Neural cell (in vitro differentiated cells): ENCODE measurements around the gene ADAMTS2. TPM values are rescaled to one million over a fixed set of nuclear protein-coding genes. Genes with fewer than 3 reads are reported as not detected.

Experiments
- H2AFZ ChIP-seq: fragments of 200-600, 300-800 bp; sonication (generic), shearing (Covaris generic); 2 replicates; pipeline ENCODE4 v1.6.0; 2014; ENCODE audit warnings: low read depth, mild to moderate bottlenecking, antibody characterized with exemption, low read length, moderate library complexity
- H3F3A ChIP-seq: fragments of 200-600 bp; shearing (Covaris generic); 2 replicates; pipeline ENCODE4 v1.6.1; 2016; ENCODE audit warnings: mild to moderate bottlenecking, moderate library complexity, mixed read lengths, antibody characterized with exemption, low read length; ENCODE audit not compliant: insufficient read depth, poor library complexity, severe bottlenecking
- H3K27ac ChIP-seq: fragments of 200-600, 300-800 bp; sonication (generic), shearing (Covaris generic); 2 replicates; pipeline ENCODE4 v1.5.1; 2014; ENCODE audit warnings: mild to moderate bottlenecking, low read length, moderate library complexity
- H3K27me3 ChIP-seq: fragments of 300-800, 200-600 bp; sonication (generic), shearing (Covaris generic); 2 replicates; pipeline ENCODE4 v1.6.0; 2014; ENCODE audit warnings: mild to moderate bottlenecking, low read depth, low read length, moderate library complexity; ENCODE audit not compliant: insufficient read depth
- H3K36me3 ChIP-seq: fragments of 300-800, 200-600 bp; sonication (generic), shearing (Covaris generic); 2 replicates; pipeline ENCODE4 v1.5.1; 2014; ENCODE audit warnings: mild to moderate bottlenecking, antibody characterized with exemption, low read length, moderate library complexity; ENCODE audit not compliant: insufficient read depth
- H3K4me2 ChIP-seq: fragments of 300-800, 200-600 bp; sonication (generic), shearing (Covaris generic); 2 replicates; pipeline ENCODE4 v1.6.0; 2014; ENCODE audit warnings: mild to moderate bottlenecking, low read length
- H3K4me3 ChIP-seq: fragments of 300-800, 200-600 bp; sonication (generic), shearing (Covaris generic); 2 replicates; pipeline ENCODE4 v1.5.1; 2014; ENCODE audit warnings: mild to moderate bottlenecking, low read length, moderate library complexity
- H3K79me2 ChIP-seq: fragments of 200-600 bp; shearing (Covaris generic); replicated peaks from 2 replicates; pipeline ENCODE4 v1.6.0; 2014; ENCODE audit warnings: mild to moderate bottlenecking, low read length, moderate library complexity; ENCODE audit not compliant: insufficient read depth
- H3K9ac ChIP-seq: fragments of 300-800, 200-600 bp; sonication (generic), shearing (Covaris generic); 2 replicates; pipeline ENCODE4 v1.6.1; 2016; ENCODE audit warnings: mild to moderate bottlenecking, low read length, mixed read lengths
- H3K9me2 ChIP-seq: fragments of 200-600 bp; shearing (Covaris generic); 2 replicates; pipeline ENCODE4 v1.6.1; 2016; ENCODE audit warnings: mild to moderate bottlenecking, low read length, mixed read lengths; ENCODE audit not compliant: insufficient read depth
- H3K9me3 ChIP-seq: fragments of 200-600, 300-800 bp; sonication (generic), shearing (Covaris generic); 2 replicates; pipeline ENCODE4 v1.6.1; 2016; ENCODE audit warnings: mild to moderate bottlenecking, mixed run types, low read length, moderate library complexity, mixed read lengths
- H4K20me1 ChIP-seq: fragments of 200-600 bp; shearing (Covaris generic); 2 replicates; pipeline ENCODE4 v1.6.1; 2016; ENCODE audit warnings: mild to moderate bottlenecking, mixed run types; ENCODE audit not compliant: insufficient read depth
- EP300 ChIP-seq: fragments of 450-650 bp; conservative IDR thresholded peaks from 2 replicates; pipeline ENCODE4 v1.6.1; 2014; ENCODE audit warnings: antibody characterized with exemption, mild to moderate bottlenecking, moderate library complexity; ENCODE audit not compliant: poor library complexity, severe bottlenecking
- EZH2 ChIP-seq: fragments of 200-600, 300-800 bp; shearing (Covaris generic), sonication (generic); IDR thresholded peaks from 2 replicates; pipeline ENCODE4 v1.6.1; 2014; ENCODE audit warnings: antibody characterized with exemption, low read length, borderline replicate concordance, mild to moderate bottlenecking; ENCODE audit not compliant: insufficient read depth, poor library complexity, severe bottlenecking
- MXI1 ChIP-seq: fragments of 450-650 bp; conservative IDR thresholded peaks from 2 replicates; pipeline ENCODE4 v1.6.1; 2014; ENCODE audit warnings: antibody characterized with exemption, mild to moderate bottlenecking; ENCODE audit not compliant: poor library complexity, severe bottlenecking
- POLR2AphosphoS5 ChIP-seq: IDR thresholded peaks from 2 replicates; pipeline ENCODE4 v1.6.1; 2012
- RAD21 ChIP-seq: fragments of 450-650 bp; conservative IDR thresholded peaks from 2 replicates; pipeline ENCODE4 v1.6.1; 2014; ENCODE audit warnings: antibody characterized with exemption, mild to moderate bottlenecking, moderate library complexity
- SMC3 ChIP-seq: fragments of 450-650 bp; conservative IDR thresholded peaks from 2 replicates; pipeline ENCODE4 v1.6.1; 2014; ENCODE audit warnings: antibody characterized with exemption, mild to moderate bottlenecking, moderate library complexity; ENCODE audit not compliant: poor library complexity
- TAF1 ChIP-seq: IDR thresholded peaks from 2 replicates; pipeline ENCODE4 v1.6.1; 2012; ENCODE audit warnings: low read depth
- polyA plus RNA-seq: library from polyadenylated mRNA; depleted of rRNA; stranded (reverse); fragments of >200 nt; gene quantifications from 2 replicates; pipeline ENCODE4 v1.2.3, GENCODE V29; 2014
- TF ChIP-seq, protein P1 (sequence below): fragments of 450-650 bp; IDR thresholded peaks from 2 replicates; pipeline ENCODE4 v1.5.1; 2014; ENCODE audit warnings: antibody characterized with exemption, mild to moderate bottlenecking, moderate library complexity; ENCODE audit not compliant: poor library complexity, severe bottlenecking
- TF ChIP-seq, protein P2 (sequence below): IDR thresholded peaks from 2 replicates; pipeline ENCODE4 v1.6.1; 2012; ENCODE audit warnings: borderline replicate concordance

Gene ADAMTS2
- polyA plus RNA-seq, 1 donor from 2014 or later = 0.61 TPM

DNA sequence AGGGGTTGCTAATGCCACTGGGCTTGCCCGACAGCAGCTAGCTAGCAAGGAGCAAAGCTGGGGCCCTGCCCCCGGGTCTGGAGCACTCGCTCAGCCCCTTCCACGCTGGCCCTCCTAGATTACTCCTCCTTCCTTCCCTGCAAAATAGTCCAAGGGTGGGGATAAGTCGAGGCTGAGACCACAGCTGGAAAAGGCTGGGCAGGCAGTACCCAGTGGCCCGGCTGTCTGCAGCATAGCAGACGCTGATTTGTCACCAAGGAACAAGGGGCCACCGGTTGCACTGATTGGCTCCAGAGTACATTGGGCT lies 73.9 kb downstream of the ADAMTS2 start:
- Histone ChIP-seq H3K9ac (no peak overlapping the region), H3K27ac (no peak overlapping the region), H3K4me3 (no peak overlapping the region), H2AFZ (no peak overlapping the region), H3F3A (no peaks in the 10 kb centered on the region), H4K20me1 (no peaks in the 10 kb centered on the region), H3K36me3 (no peaks in the 10 kb centered on the region), H3K4me2 (no peak overlapping the region), H3K9me2 (no peaks in the 10 kb centered on the region), H3K27me3 (no peaks in the 10 kb centered on the region), H3K9me3 (no peaks in the 10 kb centered on the region), H3K79me2 (no peaks in the 10 kb centered on the region)
- TF ChIP-seq EP300 = no peak
- TF ChIP-seq, protein P1, sequence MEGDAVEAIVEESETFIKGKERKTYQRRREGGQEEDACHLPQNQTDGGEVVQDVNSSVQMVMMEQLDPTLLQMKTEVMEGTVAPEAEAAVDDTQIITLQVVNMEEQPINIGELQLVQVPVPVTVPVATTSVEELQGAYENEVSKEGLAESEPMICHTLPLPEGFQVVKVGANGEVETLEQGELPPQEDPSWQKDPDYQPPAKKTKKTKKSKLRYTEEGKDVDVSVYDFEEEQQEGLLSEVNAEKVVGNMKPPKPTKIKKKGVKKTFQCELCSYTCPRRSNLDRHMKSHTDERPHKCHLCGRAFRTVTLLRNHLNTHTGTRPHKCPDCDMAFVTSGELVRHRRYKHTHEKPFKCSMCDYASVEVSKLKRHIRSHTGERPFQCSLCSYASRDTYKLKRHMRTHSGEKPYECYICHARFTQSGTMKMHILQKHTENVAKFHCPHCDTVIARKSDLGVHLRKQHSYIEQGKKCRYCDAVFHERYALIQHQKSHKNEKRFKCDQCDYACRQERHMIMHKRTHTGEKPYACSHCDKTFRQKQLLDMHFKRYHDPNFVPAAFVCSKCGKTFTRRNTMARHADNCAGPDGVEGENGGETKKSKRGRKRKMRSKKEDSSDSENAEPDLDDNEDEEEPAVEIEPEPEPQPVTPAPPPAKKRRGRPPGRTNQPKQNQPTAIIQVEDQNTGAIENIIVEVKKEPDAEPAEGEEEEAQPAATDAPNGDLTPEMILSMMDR = no peak
- TF ChIP-seq MXI1 = no peak
- TF ChIP-seq TAF1 = no peak
- TF ChIP-seq POLR2AphosphoS5 = no peak
- TF ChIP-seq EZH2 = no peak
- TF ChIP-seq, protein P2, sequence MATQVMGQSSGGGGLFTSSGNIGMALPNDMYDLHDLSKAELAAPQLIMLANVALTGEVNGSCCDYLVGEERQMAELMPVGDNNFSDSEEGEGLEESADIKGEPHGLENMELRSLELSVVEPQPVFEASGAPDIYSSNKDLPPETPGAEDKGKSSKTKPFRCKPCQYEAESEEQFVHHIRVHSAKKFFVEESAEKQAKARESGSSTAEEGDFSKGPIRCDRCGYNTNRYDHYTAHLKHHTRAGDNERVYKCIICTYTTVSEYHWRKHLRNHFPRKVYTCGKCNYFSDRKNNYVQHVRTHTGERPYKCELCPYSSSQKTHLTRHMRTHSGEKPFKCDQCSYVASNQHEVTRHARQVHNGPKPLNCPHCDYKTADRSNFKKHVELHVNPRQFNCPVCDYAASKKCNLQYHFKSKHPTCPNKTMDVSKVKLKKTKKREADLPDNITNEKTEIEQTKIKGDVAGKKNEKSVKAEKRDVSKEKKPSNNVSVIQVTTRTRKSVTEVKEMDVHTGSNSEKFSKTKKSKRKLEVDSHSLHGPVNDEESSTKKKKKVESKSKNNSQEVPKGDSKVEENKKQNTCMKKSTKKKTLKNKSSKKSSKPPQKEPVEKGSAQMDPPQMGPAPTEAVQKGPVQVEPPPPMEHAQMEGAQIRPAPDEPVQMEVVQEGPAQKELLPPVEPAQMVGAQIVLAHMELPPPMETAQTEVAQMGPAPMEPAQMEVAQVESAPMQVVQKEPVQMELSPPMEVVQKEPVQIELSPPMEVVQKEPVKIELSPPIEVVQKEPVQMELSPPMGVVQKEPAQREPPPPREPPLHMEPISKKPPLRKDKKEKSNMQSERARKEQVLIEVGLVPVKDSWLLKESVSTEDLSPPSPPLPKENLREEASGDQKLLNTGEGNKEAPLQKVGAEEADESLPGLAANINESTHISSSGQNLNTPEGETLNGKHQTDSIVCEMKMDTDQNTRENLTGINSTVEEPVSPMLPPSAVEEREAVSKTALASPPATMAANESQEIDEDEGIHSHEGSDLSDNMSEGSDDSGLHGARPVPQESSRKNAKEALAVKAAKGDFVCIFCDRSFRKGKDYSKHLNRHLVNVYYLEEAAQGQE = no peak
- no peak for TF ChIP-seq SMC3

DNA sequence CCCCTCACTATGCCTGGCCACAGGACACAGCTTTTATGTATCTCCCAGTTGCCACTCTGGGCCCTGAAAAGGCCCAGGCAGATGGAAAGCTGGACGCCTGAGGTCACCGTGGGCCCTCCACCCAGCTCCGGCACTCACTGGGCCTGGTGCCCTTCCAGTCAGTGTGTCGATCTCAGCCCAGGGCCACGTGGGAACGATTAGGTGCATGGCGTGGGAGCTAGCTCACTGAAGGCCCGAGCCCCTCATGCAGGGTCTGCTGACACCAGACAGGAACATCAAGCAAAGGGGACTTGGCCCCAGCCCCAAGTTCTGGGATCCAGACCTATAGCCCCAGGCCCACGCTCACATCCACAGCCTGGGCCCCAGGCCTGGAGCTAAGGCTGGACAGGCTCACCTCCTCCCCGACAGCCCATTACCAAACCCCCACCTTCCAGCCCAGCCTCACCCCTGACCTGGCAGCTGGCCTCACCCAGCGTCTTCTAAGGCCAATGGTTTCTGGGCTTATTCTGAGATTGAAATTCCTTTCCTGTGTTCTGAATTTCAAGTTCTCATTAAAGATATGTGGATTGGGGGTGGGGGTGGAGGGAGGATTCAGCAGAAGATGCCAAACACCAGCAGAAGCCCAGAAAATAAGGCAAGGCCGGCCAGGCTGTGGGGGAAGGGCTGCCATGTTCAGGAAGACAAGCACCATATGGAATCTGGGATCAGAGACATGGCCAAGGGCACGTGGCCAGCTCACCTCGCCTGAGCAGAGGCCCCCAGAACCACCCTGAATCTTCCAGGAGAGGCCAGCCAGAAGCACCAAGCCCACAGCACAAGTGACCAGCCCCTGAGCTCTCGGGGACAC lies 74.5 kb downstream of the ADAMTS2 start:
- no peaks in the 10 kb centered on the region for H3K9me3 ChIP-seq
- no peak overlapping the region for H3K4me3 ChIP-seq
- H4K20me1 ChIP-seq = no peaks in the 10 kb centered on the region
- H3K4me2 ChIP-seq = no peak overlapping the region
- no peak overlapping the region for H2AFZ ChIP-seq
- no peaks in the 10 kb centered on the region for H3K79me2 ChIP-seq
- H3K9me2 ChIP-seq = no peaks in the 10 kb centered on the region
- TF ChIP-seq POLR2AphosphoS5 (no peak), RAD21 (no peak), TAF1 (no peak), MXI1 (no peak), EZH2 (no peak)
- TF ChIP-seq, protein P1 = no peak
- H3F3A ChIP-seq = no peaks in the 10 kb centered on the region
- no peaks in the 10 kb centered on the region for H3K27me3 ChIP-seq
- H3K36me3 ChIP-seq = no peaks in the 10 kb centered on the region
- no peak overlapping the region for H3K27ac ChIP-seq
- no peak overlapping the region for H3K9ac ChIP-seq
